Measurements from ENCODE around the gene MINDY4.
A peak's percentile ranks its signal among the peaks of the same experiment; 100 is the strongest.

MINDY4 gene

DNA sequence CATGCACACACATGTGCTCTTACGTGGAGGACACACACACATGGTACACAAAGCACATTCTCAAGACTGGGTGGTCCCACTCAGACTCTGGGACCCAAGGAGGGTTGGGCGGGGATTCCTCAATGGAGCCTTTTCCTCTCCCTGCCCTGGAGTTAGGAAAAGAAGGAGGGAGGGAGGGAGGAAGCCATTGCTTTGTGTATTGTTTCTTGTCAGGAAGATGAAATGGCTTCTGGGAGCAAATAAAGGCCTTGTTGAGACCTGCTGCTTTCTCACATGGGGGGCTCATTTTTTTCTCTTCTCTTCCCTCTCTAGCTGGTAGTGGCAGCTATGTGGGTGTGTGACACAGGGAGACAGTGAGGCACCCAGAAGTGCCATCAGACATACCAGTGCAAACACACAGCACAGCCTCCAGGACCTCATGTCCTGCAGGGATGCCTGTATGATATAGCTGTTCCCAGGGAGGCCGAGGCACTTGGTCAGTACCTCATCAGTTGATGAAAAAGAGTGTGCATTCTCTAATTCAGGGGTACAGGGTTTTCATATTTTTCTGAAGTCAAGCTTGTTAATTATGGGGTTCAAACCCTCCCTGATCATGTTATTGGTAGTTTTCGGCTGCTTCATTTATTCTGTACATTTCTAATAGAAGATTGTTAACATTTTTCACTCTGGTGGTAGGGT, 146.1 kb downstream of the MINDY4 start:
- no peaks in the 10 kb centered on the region for H3K9me3 ChIP-seq (ENCODE audit: low read length)
- H3K27me3 ChIP-seq (ENCODE audit: control insufficient read depth in 1 of 2, insufficient read depth in 2 of 2, low read length in 2 of 2), result no peaks in the 10 kb centered on the region
- H3K36me3 ChIP-seq (ENCODE audit: insufficient read depth, low read length), result peaks cover under 1% of the 10 kb centered on the region
- H3K4me3 ChIP-seq (ENCODE audit: low read depth in 1 of 2, low read length in 2 of 2), result no peak overlapping the region
- no peak overlapping the region for H3K9ac ChIP-seq (ENCODE audit: low read length)
- no peak overlapping the region for H3K27ac ChIP-seq (ENCODE audit: low read depth, low read length)
- peaks cover 71% of the 10 kb centered on the region for H3K4me1 ChIP-seq (ENCODE audit: insufficient read depth, low read length)

GRCh38 chr7:30918676-30919075, 147.5 kb downstream of the MINDY4 start:
- peaks cover 13% of the 10 kb centered on the region for H3K36me3 ChIP-seq (ENCODE audit: insufficient read depth, low read length)
- H3K27ac ChIP-seq (ENCODE audit: low read depth, low read length), result no peak overlapping the region
- H3K4me3 ChIP-seq (ENCODE audit: low read depth in 1 of 2, low read length in 2 of 2), result no peak overlapping the region
- H3K4me1 ChIP-seq (ENCODE audit: insufficient read depth, low read length), result peaks cover 69% of the 10 kb centered on the region
- H3K9me3 ChIP-seq (ENCODE audit: low read length), result no peaks in the 10 kb centered on the region
- H3K27me3 ChIP-seq (ENCODE audit: control insufficient read depth in 1 of 2, insufficient read depth in 2 of 2, low read length in 2 of 2), result no peaks in the 10 kb centered on the region
- H3K9ac ChIP-seq (ENCODE audit: low read length), result no peak overlapping the region

DNA sequence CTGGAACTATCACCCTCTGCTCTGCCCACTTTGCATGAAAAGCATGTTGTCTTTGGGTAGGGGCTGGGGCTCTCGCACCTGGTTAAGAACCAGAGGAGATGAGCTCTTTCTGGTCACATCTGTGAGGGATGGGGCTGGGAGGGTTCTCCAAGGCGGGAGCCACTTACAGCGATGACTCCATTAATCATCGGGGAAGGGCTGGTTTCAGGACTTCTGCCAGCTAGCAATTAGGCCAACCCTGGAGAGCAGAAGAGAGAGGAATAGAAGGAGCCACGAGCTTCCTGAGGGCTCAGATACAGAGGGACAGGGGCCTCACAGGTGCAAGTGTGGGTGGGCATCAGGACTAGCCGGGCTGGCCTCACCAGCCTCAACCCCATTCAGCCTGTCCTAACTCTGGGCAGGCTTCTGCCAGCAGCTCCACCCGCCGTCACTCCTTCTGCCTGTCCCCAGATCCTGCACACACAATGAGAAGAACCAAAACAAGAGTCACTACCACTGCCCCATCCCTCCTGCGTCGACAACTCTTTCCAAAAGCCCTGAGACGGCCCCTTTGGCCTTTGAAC, 148.9 kb downstream of the MINDY4 start:
- H3K4me1 ChIP-seq (ENCODE audit: insufficient read depth, low read length), result peaks cover 55% of the 10 kb centered on the region
- no peaks in the 10 kb centered on the region for H3K9me3 ChIP-seq (ENCODE audit: low read length)
- peaks cover 27% of the 10 kb centered on the region for H3K36me3 ChIP-seq (ENCODE audit: insufficient read depth, low read length)
- no peak overlapping the region for H3K27ac ChIP-seq (ENCODE audit: low read depth, low read length)
- H3K9ac ChIP-seq (ENCODE audit: low read length), result no peak overlapping the region
- H3K27me3 ChIP-seq (ENCODE audit: control insufficient read depth in 1 of 2, insufficient read depth in 2 of 2, low read length in 2 of 2), result no peaks in the 10 kb centered on the region
- no peak overlapping the region for H3K4me3 ChIP-seq (ENCODE audit: low read depth in 1 of 2, low read length in 2 of 2)

- H3K9me3 ChIP-seq (ENCODE audit: low read length), result no peaks in the 10 kb centered on the region
- H3K27me3 ChIP-seq (ENCODE audit: control insufficient read depth in 1 of 2, insufficient read depth in 2 of 2, low read length in 2 of 2), result no peaks in the 10 kb centered on the region
- H3K4me3 ChIP-seq (ENCODE audit: low read depth in 1 of 2, low read length in 2 of 2), result peak overlapping the region in 1 of 2 donors; percentile 11
- H3K36me3 ChIP-seq (ENCODE audit: insufficient read depth, low read length), result peaks cover 35% of the 10 kb centered on the region
- peaks cover 48% of the 10 kb centered on the region for H3K4me1 ChIP-seq (ENCODE audit: insufficient read depth, low read length)
- no peak overlapping the region for H3K9ac ChIP-seq (ENCODE audit: low read length)
- H3K27ac ChIP-seq (ENCODE audit: low read depth, low read length), result peak overlapping the region; percentile 23
These were observed 149.6 kb downstream of the MINDY4 start for GRCh38 chr7:30920584-30921539.

DNA sequence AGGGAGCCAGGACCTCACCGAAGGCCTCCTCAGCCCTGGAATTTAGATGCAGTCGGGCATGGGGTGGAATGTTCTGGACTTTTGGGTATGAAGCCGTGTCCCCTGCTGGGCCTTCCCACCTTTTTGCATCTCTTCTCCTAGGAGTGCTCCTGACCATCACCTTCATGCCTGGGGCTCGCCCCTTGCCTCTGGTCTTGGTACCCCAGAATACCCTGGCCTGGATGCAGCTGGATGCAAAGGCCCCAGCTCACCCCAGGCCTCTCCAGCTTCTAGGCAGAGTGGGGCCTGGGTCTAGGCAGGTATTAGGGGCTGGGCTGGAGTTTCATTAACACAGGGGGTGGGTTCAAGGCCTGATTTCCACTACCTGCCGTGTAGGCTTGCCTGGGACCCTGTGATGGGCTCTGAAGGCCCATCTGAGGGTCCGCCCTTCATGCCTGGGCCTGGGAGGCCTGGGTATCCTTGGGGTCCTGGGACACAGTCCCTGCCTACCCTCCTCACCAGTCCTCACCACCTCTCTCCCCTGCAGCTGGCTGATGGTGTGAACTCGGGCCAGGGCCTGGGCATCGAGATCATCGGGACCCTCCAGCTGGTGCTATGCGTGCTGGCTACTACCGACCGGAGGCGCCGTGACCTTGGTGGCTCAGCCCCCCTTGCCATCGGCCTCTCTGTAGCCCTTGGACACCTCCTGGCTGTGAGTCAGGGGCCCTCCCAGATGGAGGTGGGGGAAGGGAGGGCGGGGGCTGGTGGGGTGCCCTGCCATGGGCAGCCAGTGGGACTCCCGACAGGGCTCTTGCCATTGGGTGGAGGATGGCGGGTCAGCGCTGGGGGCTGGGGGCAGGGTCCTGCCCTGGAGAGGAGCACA, 150.6 kb downstream of the MINDY4 start:
- H3K4me1 ChIP-seq (ENCODE audit: insufficient read depth, low read length), result peaks cover 39% of the 10 kb centered on the region
- no peak overlapping the region for H3K4me3 ChIP-seq (ENCODE audit: low read depth in 1 of 2, low read length in 2 of 2)
- no peaks in the 10 kb centered on the region for H3K27me3 ChIP-seq (ENCODE audit: control insufficient read depth in 1 of 2, insufficient read depth in 2 of 2, low read length in 2 of 2)
- H3K9ac ChIP-seq (ENCODE audit: low read length), result no peak overlapping the region
- no peaks in the 10 kb centered on the region for H3K9me3 ChIP-seq (ENCODE audit: low read length)
- H3K36me3 ChIP-seq (ENCODE audit: insufficient read depth, low read length), result peaks cover 44% of the 10 kb centered on the region
- no peak overlapping the region for H3K27ac ChIP-seq (ENCODE audit: low read depth, low read length)

- H3K27ac ChIP-seq (ENCODE audit: low read depth, low read length), result no peak overlapping the region
- H3K4me1 ChIP-seq (ENCODE audit: insufficient read depth, low read length), result peaks cover 31% of the 10 kb centered on the region
- no peaks in the 10 kb centered on the region for H3K27me3 ChIP-seq (ENCODE audit: control insufficient read depth in 1 of 2, insufficient read depth in 2 of 2, low read length in 2 of 2)
- no peak overlapping the region for H3K4me3 ChIP-seq (ENCODE audit: low read depth in 1 of 2, low read length in 2 of 2)
- no peaks in the 10 kb centered on the region for H3K9me3 ChIP-seq (ENCODE audit: low read length)
- H3K9ac ChIP-seq (ENCODE audit: low read length), result no peak overlapping the region
- peaks cover 48% of the 10 kb centered on the region for H3K36me3 ChIP-seq (ENCODE audit: insufficient read depth, low read length)
These were observed 151.4 kb downstream of the MINDY4 start for GRCh38 chr7:30922596-30922995.

GRCh38 chr7:30923009-30923773, 152.0 kb downstream of the MINDY4 start:
- no peak overlapping the region for H3K27ac ChIP-seq (ENCODE audit: low read depth, low read length)
- H3K27me3 ChIP-seq (ENCODE audit: control insufficient read depth in 1 of 2, insufficient read depth in 2 of 2, low read length in 2 of 2), result no peaks in the 10 kb centered on the region
- H3K9ac ChIP-seq (ENCODE audit: low read length), result no peak overlapping the region
- peaks cover 48% of the 10 kb centered on the region for H3K36me3 ChIP-seq (ENCODE audit: insufficient read depth, low read length)
- no peak overlapping the region for H3K4me3 ChIP-seq (ENCODE audit: low read depth in 1 of 2, low read length in 2 of 2)
- H3K9me3 ChIP-seq (ENCODE audit: low read length), result no peaks in the 10 kb centered on the region
- peaks cover 30% of the 10 kb centered on the region for H3K4me1 ChIP-seq (ENCODE audit: insufficient read depth, low read length)

GRCh38 chr7:30923774-30924413, 152.7 kb downstream of the MINDY4 start:
- Histone ChIP-seq H3K36me3 (ENCODE audit: insufficient read depth, low read length) (peaks cover 48% of the 10 kb centered on the region), H3K27me3 (ENCODE audit: control insufficient read depth in 1 of 2, insufficient read depth in 2 of 2, low read length in 2 of 2) (no peaks in the 10 kb centered on the region), H3K4me3 (ENCODE audit: low read depth in 1 of 2, low read length in 2 of 2) (no peak overlapping the region), H3K9me3 (ENCODE audit: low read length) (no peaks in the 10 kb centered on the region), H3K27ac (ENCODE audit: low read depth, low read length) (no peak overlapping the region), H3K4me1 (ENCODE audit: insufficient read depth, low read length) (peaks cover 25% of the 10 kb centered on the region), H3K9ac (ENCODE audit: low read length) (no peak overlapping the region)

DNA sequence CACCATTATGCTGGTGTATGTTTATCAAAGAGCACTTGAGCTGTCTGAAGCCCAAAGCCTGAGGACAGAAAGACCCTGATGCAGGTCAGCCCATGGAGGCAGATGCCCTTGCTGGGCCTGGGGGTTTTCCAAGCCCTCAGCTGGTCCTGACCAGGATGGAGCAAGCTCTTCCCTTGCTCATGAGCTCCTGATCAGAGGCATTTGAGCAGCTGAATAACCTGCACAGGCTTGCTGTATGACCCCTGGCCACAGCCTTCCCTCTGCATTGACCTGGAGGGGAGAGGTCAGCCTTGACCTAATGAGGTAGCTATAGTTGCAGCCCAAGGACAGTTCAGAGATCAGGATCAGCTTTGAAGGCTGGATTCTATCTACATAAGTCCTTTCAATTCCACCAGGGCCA, 153.4 kb downstream of the MINDY4 start:
- H3K9me3 ChIP-seq (ENCODE audit: low read length), result no peaks in the 10 kb centered on the region
- H3K27ac ChIP-seq (ENCODE audit: low read depth, low read length), result no peak overlapping the region
- H3K36me3 ChIP-seq (ENCODE audit: insufficient read depth, low read length), result peaks cover 48% of the 10 kb centered on the region
- H3K4me3 ChIP-seq (ENCODE audit: low read depth in 1 of 2, low read length in 2 of 2), result no peak overlapping the region
- no peaks in the 10 kb centered on the region for H3K27me3 ChIP-seq (ENCODE audit: control insufficient read depth in 1 of 2, insufficient read depth in 2 of 2, low read length in 2 of 2)
- no peak overlapping the region for H3K9ac ChIP-seq (ENCODE audit: low read length)
- H3K4me1 ChIP-seq (ENCODE audit: insufficient read depth, low read length), result peaks cover 22% of the 10 kb centered on the region

DNA sequence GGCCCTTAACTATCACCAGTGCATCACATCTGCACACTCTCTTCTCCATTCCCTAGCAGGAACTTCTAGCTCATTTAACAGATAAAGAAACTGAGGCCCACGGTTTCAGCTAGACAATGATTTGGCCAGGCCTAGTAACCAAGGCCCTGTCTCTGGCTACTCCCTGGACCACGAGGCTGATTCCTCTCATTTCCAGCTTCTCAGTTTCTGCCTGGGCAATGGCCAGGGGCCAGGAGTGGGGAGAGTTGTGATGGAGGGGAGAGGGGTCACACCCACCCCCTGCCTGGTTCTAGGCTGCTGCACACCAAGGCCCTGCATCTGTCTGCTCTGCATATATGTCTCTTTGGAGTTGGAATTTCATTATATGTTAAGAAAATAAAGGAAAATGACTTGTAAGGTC, 153.9 kb downstream of the MINDY4 start:
- no peak overlapping the region for H3K9ac ChIP-seq (ENCODE audit: low read length)
- H3K9me3 ChIP-seq (ENCODE audit: low read length), result no peaks in the 10 kb centered on the region
- H3K36me3 ChIP-seq (ENCODE audit: insufficient read depth, low read length), result peaks cover 48% of the 10 kb centered on the region
- no peak overlapping the region for H3K4me3 ChIP-seq (ENCODE audit: low read depth in 1 of 2, low read length in 2 of 2)
- H3K4me1 ChIP-seq (ENCODE audit: insufficient read depth, low read length), result peaks cover 17% of the 10 kb centered on the region
- no peaks in the 10 kb centered on the region for H3K27me3 ChIP-seq (ENCODE audit: control insufficient read depth in 1 of 2, insufficient read depth in 2 of 2, low read length in 2 of 2)
- no peak overlapping the region for H3K27ac ChIP-seq (ENCODE audit: low read depth, low read length)
